Activated B cell treated with CpG ODN at 0.5 μM for 24 hours (primary cell): ENCODE measurements around the gene STAMBPL1. TPM values are rescaled to one million over a fixed set of nuclear protein-coding genes. Genes with fewer than 3 reads are reported as not detected.

Source experiments
- ATAC-seq: fragments of 200-7000 bp; cut with Tn5 transposase; one replicate; pipeline ENCODE4 v1.10.0; 2021; ENCODE audit warnings: low read depth, mild to moderate bottlenecking, moderate library complexity
- CTCF ChIA-PET: fragments of 350-600 bp; sonication (Branson Sonifier 250); formaldehyde crosslinking; loops from one replicate; lab custom pipeline; 2021; ENCODE audit warnings: antibody characterized with exemption; lab: Charles Lee
- POLR2A ChIA-PET: fragments of 350-600 bp; sonication (Branson Sonifier 250); formaldehyde crosslinking; loops from one replicate; lab custom pipeline; 2021; ENCODE audit warnings: antibody characterized with exemption; lab: Charles Lee
- DNase-seq: peaks from one replicate; pipeline ENCODE4 v3.0.0; 2022
- H3K27ac Mint-ChIP-seq: one replicate; pipeline ENCODE4 v1.8.0; 2020; ENCODE audit warnings: mixed read lengths
- H3K27me3 Mint-ChIP-seq: one replicate; pipeline ENCODE4 v1.8.0; 2021; ENCODE audit warnings: mixed read lengths
- H3K36me3 Mint-ChIP-seq: one replicate; pipeline ENCODE4 v1.8.0; 2021; ENCODE audit warnings: low read depth, mixed read lengths
- H3K4me1 Mint-ChIP-seq: one replicate; pipeline ENCODE4 v1.8.0; 2021; ENCODE audit warnings: mixed read lengths
- H3K4me3 Mint-ChIP-seq: one replicate; pipeline ENCODE4 v1.8.0; 2020; ENCODE audit warnings: mild to moderate bottlenecking, mixed read lengths
- H3K9me3 Mint-ChIP-seq: one replicate; pipeline ENCODE4 v1.8.0; 2020; ENCODE audit warnings: mixed read lengths
- intact Hi-C: fragments of 100-400 bp; cut with micrococcal nuclease; formaldehyde crosslinking; loops from one replicate; pipeline ENCODE4 v1.15.1; 2024
- total RNA-seq: library from RNA; stranded (reverse); gene quantifications from 2 replicates; pipeline ENCODE4 v1.2.3, GENCODE V29; 2022
- TF ChIP-seq, protein P1 (sequence below): fragments of 200-600 bp; IDR thresholded peaks from one replicate; pipeline ENCODE4 v1.8.0; 2022; ENCODE audit warnings: antibody characterized with exemption, mild to moderate bottlenecking

The STAMBPL1 gene
- total RNA-seq, 1 donor from 2014 or later, result 44.5 TPM

DNA sequence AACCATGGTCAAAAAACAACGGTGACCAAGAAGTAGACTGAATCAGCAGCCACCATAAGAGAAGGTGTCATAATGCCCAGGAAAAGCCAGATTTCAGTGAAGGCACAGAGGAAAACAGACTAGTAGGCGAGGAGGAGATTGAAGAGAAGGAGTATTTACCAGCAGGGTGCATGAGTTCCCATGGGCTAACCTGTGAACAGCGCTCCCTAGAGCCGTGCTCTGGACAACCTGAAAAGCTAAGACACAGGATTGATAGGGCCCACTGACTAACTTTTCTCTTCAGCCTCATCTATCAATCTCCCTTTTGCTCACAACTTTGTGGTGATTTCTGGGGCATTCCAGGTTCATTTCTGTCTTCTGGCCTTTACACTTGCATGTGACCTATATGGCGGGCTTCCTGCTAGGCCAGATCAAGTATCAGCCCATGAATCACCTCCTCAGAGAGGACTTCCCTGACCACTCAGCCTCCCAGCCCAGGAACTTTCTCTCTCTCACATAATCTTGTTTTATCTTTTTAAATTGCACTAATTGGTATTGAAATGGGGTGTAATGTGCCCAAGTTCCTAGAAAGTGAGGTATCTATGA, 41.2 kb upstream of the STAMBPL1 start:
- H3K4me1 Mint-ChIP-seq, result peaks cover under 1% of the 10 kb centered on the region
- ATAC-seq (no peak), DNase-seq (no peak)
- H3K9me3 Mint-ChIP-seq, result no peaks in the 10 kb centered on the region
- no peak overlapping the region for H3K27ac Mint-ChIP-seq
- H3K27me3 Mint-ChIP-seq, result no peaks in the 10 kb centered on the region
- no peak overlapping the region for H3K4me3 Mint-ChIP-seq
- TF ChIP-seq, protein P1, sequence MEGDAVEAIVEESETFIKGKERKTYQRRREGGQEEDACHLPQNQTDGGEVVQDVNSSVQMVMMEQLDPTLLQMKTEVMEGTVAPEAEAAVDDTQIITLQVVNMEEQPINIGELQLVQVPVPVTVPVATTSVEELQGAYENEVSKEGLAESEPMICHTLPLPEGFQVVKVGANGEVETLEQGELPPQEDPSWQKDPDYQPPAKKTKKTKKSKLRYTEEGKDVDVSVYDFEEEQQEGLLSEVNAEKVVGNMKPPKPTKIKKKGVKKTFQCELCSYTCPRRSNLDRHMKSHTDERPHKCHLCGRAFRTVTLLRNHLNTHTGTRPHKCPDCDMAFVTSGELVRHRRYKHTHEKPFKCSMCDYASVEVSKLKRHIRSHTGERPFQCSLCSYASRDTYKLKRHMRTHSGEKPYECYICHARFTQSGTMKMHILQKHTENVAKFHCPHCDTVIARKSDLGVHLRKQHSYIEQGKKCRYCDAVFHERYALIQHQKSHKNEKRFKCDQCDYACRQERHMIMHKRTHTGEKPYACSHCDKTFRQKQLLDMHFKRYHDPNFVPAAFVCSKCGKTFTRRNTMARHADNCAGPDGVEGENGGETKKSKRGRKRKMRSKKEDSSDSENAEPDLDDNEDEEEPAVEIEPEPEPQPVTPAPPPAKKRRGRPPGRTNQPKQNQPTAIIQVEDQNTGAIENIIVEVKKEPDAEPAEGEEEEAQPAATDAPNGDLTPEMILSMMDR, result no peak
- no peaks in the 10 kb centered on the region for H3K36me3 Mint-ChIP-seq
- intact Hi-C loops, result no loop called here
- CTCF ChIA-PET, result interaction anchor here (1.5 to 12.7 kb wide), 2 partner anchors 93 to 376 kb away, joined by 5 to 449 read pairs; no protein-coding TSS in a partner anchor
- POLR2A ChIA-PET, result no interaction called here

DNA sequence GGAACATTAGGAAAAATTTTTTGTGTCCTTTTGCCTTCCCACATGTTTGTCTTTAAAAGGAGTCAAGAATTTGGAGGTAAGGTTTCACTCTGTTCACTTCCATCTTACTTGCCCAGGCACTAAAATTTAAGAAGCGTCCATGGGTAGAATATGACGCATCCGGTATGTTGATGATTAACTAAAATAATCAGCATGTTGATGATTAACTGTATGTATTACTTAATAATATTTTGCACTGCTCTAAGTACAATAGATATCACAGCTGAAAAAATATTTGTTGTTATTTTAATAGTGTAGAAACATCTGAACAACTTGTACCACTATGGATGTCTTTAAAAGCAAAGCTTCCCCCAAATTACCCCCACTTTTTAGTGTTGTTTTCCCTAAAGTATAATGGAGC, 39.9 kb upstream of the STAMBPL1 start:
- no peak for DNase-seq
- H3K4me3 Mint-ChIP-seq, result no peak overlapping the region
- intact Hi-C loops, result no loop called here
- no peaks in the 10 kb centered on the region for H3K9me3 Mint-ChIP-seq
- H3K4me1 Mint-ChIP-seq, result no peaks in the 10 kb centered on the region
- no peak for ATAC-seq
- ChIA-PET POLR2A (interaction anchor here (0.9 kb wide), 1 partner anchor 40 kb away, joined by 3 read pairs; the partner anchor contains the start of gene STAMBPL1), CTCF (interaction anchor here (0.9 to 12.7 kb wide), 3 partner anchors 92 to 375 kb away, joined by 3 to 449 read pairs (median 5); no protein-coding TSS in a partner anchor)
- H3K36me3 Mint-ChIP-seq, result no peaks in the 10 kb centered on the region
- TF ChIP-seq, protein P1, result no peak
- H3K27ac Mint-ChIP-seq, result no peak overlapping the region
- H3K27me3 Mint-ChIP-seq, result no peaks in the 10 kb centered on the region

DNA sequence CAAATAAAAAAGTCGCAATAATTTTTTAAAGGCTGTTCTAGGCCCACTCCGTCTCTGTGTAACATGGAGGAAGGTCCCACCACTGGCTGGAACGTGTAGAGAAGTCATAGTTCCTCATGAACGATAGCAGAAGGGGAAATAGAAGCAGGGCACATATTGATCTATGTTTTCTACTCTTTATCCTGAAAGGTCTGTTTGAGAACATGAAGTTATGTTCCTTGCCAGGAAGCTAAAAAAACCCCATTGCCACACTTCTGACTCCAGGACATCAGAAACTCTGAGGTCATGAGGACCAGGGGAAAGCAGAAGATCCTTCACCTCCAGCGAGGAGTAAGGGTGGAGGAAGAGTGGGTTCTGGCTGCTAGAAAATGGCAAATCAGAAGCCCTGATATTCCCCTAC, 39.2 kb upstream of the STAMBPL1 start:
- POLR2A ChIA-PET, result no interaction called here
- CTCF ChIA-PET, result interaction anchor here (0.9 to 12.7 kb wide), 2 partner anchors 91 to 189 kb away, joined by 3 to 449 read pairs; no protein-coding TSS in a partner anchor
- TF ChIP-seq, protein P1, result no peak
- no peaks in the 10 kb centered on the region for H3K4me1 Mint-ChIP-seq
- no peak for ATAC-seq
- no peaks in the 10 kb centered on the region for H3K27me3 Mint-ChIP-seq
- no peak overlapping the region for H3K27ac Mint-ChIP-seq
- DNase-seq, result no peak
- H3K9me3 Mint-ChIP-seq, result no peaks in the 10 kb centered on the region
- intact Hi-C loops, result no loop called here
- H3K36me3 Mint-ChIP-seq, result no peaks in the 10 kb centered on the region
- H3K4me3 Mint-ChIP-seq, result no peak overlapping the region

DNA sequence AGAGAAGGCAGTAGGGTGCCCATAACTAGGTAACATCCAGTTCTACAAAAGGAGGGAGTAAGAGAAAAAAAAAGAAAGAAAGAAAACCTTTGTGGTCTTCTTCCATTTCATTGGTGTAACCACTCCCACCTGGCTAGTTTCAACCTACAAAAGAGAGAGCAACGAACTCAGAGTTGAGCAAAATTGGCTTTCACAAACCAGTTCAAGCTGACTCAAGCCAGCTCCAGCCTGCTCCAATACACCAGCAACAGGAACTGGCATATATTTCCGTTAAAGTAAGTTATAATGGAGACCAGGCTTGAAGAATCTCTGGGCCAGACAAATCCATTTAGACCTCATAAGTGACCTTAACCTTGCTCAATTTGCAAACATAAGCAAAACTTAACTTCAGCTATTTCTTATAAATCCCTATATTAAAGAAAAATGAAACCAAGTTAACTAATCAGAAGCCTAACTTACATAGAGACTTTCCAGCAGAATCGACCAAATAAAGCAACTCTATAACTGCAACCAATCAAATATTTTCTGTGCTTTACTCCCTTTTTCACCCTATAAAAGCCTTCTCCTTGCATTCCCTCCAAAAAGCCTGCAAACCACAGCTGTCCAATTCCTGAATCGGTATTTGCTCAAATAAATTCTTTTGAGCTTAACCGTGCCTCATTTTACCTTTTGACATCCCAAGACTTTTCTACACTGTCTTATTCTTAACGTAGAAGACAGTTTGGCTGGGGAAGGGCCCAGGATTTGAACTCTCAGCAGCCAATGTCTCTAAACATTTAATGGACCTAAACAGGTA, 38.5 kb upstream of the STAMBPL1 start:
- intact Hi-C loops, result no loop called here
- no peaks in the 10 kb centered on the region for H3K9me3 Mint-ChIP-seq
- no peaks in the 10 kb centered on the region for H3K27me3 Mint-ChIP-seq
- no peaks in the 10 kb centered on the region for H3K4me1 Mint-ChIP-seq
- DNase-seq, result no peak
- H3K27ac Mint-ChIP-seq, result no peak overlapping the region
- ATAC-seq, result no peak
- TF ChIP-seq, protein P1, result no peak
- H3K36me3 Mint-ChIP-seq, result no peaks in the 10 kb centered on the region
- ChIA-PET POLR2A (interaction anchor here (0.6 kb wide), 1 partner anchor 1876 kb away, joined by 7 read pairs; no protein-coding TSS in a partner anchor), CTCF (no interaction called here)
- no peak overlapping the region for H3K4me3 Mint-ChIP-seq

DNA sequence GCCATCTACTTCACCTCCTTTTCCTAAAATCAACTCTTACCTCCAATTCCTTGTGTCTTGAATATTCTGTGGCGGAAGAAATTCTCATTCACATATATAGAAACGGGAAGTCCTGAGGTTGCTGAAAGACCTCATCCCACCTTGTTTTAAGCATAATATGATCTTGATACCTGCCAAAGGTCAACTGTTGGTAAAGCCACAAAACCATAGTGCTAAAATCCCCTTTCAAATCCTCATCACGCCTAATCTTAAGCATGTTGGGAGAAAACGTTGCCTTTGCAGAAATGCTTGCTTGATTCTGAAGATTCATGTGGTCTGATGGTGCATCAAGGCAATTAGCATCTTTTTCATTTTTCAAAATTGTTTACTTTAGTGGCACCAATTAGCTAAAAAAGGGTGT, 36.9 kb upstream of the STAMBPL1 start:
- H3K27me3 Mint-ChIP-seq, result no peaks in the 10 kb centered on the region
- ChIA-PET POLR2A (interaction anchor here (1.5 kb wide), 1 partner anchor 89 kb away, joined by 4 read pairs; no protein-coding TSS in a partner anchor), CTCF (interaction anchor here (2.5 kb wide), 1 partner anchor 90 kb away, joined by 20 read pairs; no protein-coding TSS in a partner anchor)
- H3K4me3 Mint-ChIP-seq, result no peak overlapping the region
- intact Hi-C loops, result no loop called here
- TF ChIP-seq, protein P1, result no peak
- ATAC-seq, result no peak
- H3K36me3 Mint-ChIP-seq, result no peaks in the 10 kb centered on the region
- DNase-seq, result no peak
- H3K9me3 Mint-ChIP-seq, result no peaks in the 10 kb centered on the region
- H3K27ac Mint-ChIP-seq, result no peak overlapping the region
- H3K4me1 Mint-ChIP-seq, result no peaks in the 10 kb centered on the region
